Subcutaneous abdominal adipose tissue (tissue), 5 donors: Measurements from ENCODE around the gene KCND3.
A peak's percentile ranks its signal among the peaks of the same experiment; 100 is the strongest.

Source experiments
- H3K27ac ChIP-seq: one replicate; pipeline ENCODE4 v1.7.0; 2013; ENCODE audit warnings: low read depth, mild to moderate bottlenecking, inconsistent platforms, low read length, moderate library complexity
- H3K27me3 ChIP-seq, 5 donors: one replicate each; pipeline ENCODE4 v1.7.0; 2013; ENCODE audit warnings: low read length in 5 of 5, inconsistent platforms in 1 of 5; ENCODE audit not compliant: control insufficient read depth in 5 of 5, insufficient read depth in 4 of 5
- H3K36me3 ChIP-seq, 5 donors: one replicate each; pipeline ENCODE4 v1.7.0; 2013; ENCODE audit warnings: low read length in 5 of 5; ENCODE audit not compliant: control insufficient read depth in 5 of 5, insufficient read depth in 5 of 5
- H3K4me1 ChIP-seq, 5 donors: one replicate each; pipeline ENCODE4 v1.7.0; 2013; ENCODE audit warnings: low read length in 5 of 5, mild to moderate bottlenecking in 3 of 5, moderate library complexity in 1 of 5; ENCODE audit not compliant: control insufficient read depth in 5 of 5, insufficient read depth in 5 of 5
- H3K4me3 ChIP-seq, 5 donors: one replicate each; pipeline ENCODE4 v1.7.0; 2013; ENCODE audit warnings: low read length in 5 of 5, low read depth in 1 of 5
- H3K9ac ChIP-seq, 5 donors: one replicate each; pipeline ENCODE4 v1.7.0; 2013; ENCODE audit warnings: low read length in 5 of 5, mild to moderate bottlenecking in 4 of 5, moderate library complexity in 3 of 5
- H3K9me3 ChIP-seq, 5 donors: one replicate each; pipeline ENCODE4 v1.7.0; 2013; ENCODE audit warnings: low read length in 5 of 5; ENCODE audit not compliant: control insufficient read depth in 5 of 5
- donor health status: healthy.
- donor health status: healthy.
- donor health status: healthy.
- donor health status: healthy.
- donor health status: healthy.

KCND3 gene

DNA sequence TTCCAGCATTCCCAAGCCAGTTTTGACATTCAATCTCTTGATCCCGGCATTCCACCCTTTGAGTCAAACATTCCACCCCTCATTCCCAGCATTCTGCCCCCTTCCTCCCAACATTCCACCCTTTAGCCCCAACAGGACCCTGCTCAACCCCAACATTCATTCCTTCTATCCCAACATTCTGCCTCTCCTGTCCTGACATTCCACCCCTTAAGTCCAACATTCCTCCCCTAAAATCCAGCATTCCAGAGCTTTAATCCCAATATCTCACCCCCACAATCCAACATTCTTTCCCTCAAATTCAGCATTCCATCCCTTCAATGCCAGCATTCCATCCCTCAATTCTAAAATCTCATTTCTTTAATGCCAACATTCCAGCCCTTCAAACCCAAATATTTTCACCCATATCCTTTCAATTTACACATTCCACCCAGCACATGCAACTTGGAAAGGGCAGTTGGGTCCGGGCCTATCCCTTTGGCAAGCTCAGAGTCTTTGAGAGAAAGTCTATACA, 210.9 kb downstream of the KCND3 start:
- no peak overlapping the region for H3K9ac ChIP-seq
- peaks cover 0 to 3% (median 0%) of the 10 kb centered on the region in 5 donors for H3K4me1 ChIP-seq
- no peak overlapping the region for H3K4me3 ChIP-seq
- H3K9me3 ChIP-seq: no peaks in the 10 kb centered on the region
- peaks cover 0 to 3% (median 0%) of the 10 kb centered on the region in 5 donors for H3K36me3 ChIP-seq
- no peaks in the 10 kb centered on the region for H3K27me3 ChIP-seq
- no peak overlapping the region for H3K27ac ChIP-seq

DNA sequence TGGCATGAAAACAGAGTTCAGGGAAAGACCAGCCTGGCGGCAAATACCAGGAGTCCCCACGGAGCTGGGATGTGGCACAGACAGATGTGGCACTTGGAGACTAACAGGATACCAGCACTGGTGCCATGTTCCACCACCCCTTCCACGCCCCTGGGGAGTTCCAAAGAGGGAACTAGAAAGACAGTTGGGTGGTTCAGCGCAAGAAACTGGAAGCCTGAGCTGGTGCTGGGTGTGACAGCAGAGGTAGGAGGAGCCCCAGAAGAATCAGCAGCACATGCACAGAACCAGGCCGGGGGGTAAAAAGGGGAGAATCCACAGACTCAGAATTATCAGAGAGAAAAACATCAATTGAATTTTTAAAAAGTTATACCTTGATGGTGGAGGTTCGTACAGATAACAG, 211.4 kb downstream of the KCND3 start:
- H3K27ac ChIP-seq: no peak overlapping the region
- no peak overlapping the region for H3K9ac ChIP-seq
- H3K9me3 ChIP-seq: no peaks in the 10 kb centered on the region
- peaks cover 0 to 3% (median 0%) of the 10 kb centered on the region in 5 donors for H3K4me1 ChIP-seq
- H3K27me3 ChIP-seq: no peaks in the 10 kb centered on the region
- H3K36me3 ChIP-seq: peaks cover 0 to 3% (median 0%) of the 10 kb centered on the region in 5 donors
- H3K4me3 ChIP-seq: no peak overlapping the region

DNA sequence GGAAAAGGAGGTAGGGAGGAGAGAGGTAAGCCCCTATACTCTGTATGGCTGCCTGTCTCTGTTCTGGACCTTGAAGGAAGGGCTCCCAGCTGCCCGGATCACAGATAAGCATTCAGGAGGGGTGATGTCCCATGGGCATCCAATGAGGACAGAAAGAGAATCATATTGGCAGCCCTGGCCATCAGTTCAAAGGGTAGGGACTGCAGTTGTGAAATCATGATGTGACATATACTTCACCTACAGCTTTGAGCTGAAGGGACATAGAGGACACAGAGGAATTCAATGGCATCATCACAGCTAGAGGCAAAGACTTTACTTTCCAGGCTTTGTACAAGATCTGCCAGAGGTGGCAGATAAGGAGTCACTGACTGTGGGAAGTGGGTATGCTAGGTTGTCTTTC, 212.2 kb downstream of the KCND3 start:
- Histone ChIP-seq H3K27ac (no peak overlapping the region), H3K9ac (no peak overlapping the region), H3K4me1 (peaks cover 0 to 3% (median 0%) of the 10 kb centered on the region in 5 donors), H3K36me3 (peaks cover 0 to 3% (median 0%) of the 10 kb centered on the region in 5 donors), H3K4me3 (no peak overlapping the region), H3K27me3 (no peaks in the 10 kb centered on the region), H3K9me3 (no peaks in the 10 kb centered on the region)

DNA sequence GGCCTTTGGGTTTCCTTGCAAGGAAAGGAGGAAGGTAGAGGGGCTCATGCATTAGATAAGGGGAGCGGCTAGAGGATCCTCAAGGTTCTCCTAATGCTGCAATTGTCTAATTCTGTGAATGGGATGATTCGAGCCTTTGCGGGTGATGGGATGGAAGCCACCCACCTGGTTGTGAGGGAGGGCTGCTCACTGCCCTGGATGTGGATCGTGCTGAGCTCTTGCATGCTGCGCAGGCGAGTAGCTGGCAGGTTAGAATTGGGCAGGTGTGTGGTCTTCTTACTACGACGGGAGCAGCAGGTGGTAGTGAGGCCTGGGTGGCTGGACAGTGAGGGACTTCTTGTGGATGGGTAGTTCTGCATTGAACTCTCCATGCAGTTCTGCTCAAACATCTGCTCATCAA, 212.6 kb downstream of the KCND3 start:
- H3K9ac ChIP-seq: no peak overlapping the region
- peaks cover 0 to 3% (median 0%) of the 10 kb centered on the region in 5 donors for H3K36me3 ChIP-seq

DNA sequence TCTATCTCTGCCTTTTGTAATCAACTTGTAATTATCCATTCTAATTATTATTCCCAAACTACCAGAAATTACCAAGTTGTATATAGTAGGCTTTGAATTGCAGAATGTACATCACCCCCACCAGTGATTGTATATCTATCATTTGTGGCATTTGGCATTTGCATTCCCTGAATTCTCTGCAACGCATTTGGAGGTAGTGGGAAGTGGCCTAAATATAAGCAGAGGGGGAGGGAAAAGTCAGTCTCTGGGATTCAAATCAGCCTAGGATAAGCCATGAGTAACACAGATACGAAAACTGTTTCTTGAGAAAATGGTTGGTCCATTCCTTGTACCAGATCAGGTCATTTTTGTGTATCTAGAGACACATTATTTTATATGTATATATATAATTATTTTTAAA, 213.1 kb downstream of the KCND3 start:
- Histone ChIP-seq H3K9ac (no peak overlapping the region), H3K36me3 (peaks cover 0 to 3% (median 0%) of the 10 kb centered on the region in 5 donors), H3K9me3 (no peaks in the 10 kb centered on the region), H3K27ac (no peak overlapping the region), H3K4me3 (no peak overlapping the region), H3K4me1 (peaks cover 0 to 3% (median 0%) of the 10 kb centered on the region in 5 donors), H3K27me3 (no peaks in the 10 kb centered on the region)

More for the DNA sequence above, 212.6 kb downstream of the KCND3 start:
- Histone ChIP-seq H3K9me3 (no peaks in the 10 kb centered on the region), H3K4me1 (peaks cover 0 to 3% (median 0%) of the 10 kb centered on the region in 5 donors), H3K27me3 (no peaks in the 10 kb centered on the region), H3K27ac (no peak overlapping the region), H3K4me3 (no peak overlapping the region)

DNA sequence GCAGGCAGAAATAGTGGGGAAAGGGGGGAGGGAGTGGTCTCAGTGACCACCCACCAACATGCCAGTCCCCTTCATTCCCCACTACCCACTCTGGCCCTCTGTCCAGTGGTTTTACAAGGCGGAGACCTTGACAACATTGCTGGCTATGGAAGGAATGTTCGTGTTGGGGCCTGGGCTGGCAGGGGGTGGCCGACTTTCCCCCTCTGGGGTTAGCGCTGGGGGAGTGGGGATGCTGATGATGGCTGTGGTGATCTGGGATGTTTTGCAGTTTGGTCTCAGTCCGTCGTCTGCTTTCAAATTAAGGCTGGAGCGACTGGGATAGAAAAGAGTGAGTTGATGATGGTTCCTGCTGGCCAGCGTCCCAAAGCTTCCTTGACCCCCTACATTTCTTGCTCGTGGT, 213.5 kb downstream of the KCND3 start:
- Histone ChIP-seq H3K27ac (no peak overlapping the region), H3K4me1 (peaks cover 0 to 2% (median 0%) of the 10 kb centered on the region in 5 donors), H3K27me3 (no peaks in the 10 kb centered on the region), H3K9ac (no peak overlapping the region), H3K9me3 (no peaks in the 10 kb centered on the region), H3K36me3 (peaks cover 0 to 3% (median 0%) of the 10 kb centered on the region in 5 donors), H3K4me3 (no peak overlapping the region)

DNA sequence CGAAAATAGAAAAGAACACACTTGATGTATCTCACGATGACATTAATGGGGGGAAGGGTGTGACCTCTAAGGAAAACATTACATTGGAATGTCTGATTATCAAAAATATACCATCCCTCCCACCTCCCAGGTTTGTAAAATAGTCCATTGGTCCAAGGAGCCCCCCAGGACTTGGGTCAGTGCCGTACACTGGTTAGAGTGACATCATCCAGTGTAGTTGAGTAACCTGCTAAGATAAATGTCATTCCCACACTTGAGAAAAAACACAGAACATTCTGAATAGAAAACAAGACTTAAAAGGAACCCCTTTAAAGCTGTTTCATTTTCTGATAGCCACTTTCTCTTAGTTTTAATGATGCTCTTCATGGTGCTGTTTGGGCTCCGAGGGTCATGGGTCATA, 218.6 kb downstream of the KCND3 start:
- no peaks in the 10 kb centered on the region for H3K27me3 ChIP-seq
- no peaks in the 10 kb centered on the region for H3K9me3 ChIP-seq
- H3K4me1 ChIP-seq: peaks cover 0 to 3% (median 0%) of the 10 kb centered on the region in 5 donors
- no peak overlapping the region for H3K9ac ChIP-seq
- no peak overlapping the region for H3K4me3 ChIP-seq
- H3K27ac ChIP-seq: no peak overlapping the region
- peaks cover 15 to 27% (median 18%) of the 10 kb centered on the region in 5 donors for H3K36me3 ChIP-seq

DNA sequence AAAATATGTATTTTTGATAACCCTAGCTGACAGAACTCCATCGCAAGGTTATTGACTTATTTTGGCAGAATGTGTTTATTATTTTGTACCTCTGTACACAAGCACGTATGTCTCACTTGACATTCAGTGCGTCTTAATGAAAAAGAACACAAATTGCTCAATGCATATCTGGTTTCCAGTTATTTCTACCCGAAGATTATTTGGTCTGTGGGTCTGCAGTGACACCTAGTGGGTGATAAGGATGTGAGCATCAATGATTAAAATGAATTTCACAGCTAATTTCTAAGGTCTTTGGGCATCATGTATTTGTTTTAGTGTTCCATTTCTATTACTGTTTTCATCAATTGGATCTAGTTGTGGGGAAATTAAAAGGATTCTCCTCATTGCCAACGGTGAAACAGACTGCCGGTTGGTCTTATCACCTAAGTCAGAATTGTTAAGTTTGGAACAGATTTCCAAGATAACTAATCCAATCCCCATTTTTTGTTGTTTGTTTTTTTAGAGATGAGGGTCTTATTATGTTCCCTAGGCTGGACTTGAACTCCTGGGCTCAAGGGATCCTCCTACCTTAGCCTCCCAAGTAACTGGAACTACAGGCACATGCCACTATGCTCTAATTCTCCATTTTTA, 219.8 kb downstream of the KCND3 start:
- H3K9me3 ChIP-seq: no peaks in the 10 kb centered on the region
- H3K4me3 ChIP-seq: no peak overlapping the region
- H3K9ac ChIP-seq: peak overlapping the region in 3 of 5 donors; percentile 8 to 60 (median 47)
- H3K4me1 ChIP-seq: peaks cover 0 to 3% (median 0%) of the 10 kb centered on the region in 5 donors
- no peaks in the 10 kb centered on the region for H3K27me3 ChIP-seq
- peaks cover 27 to 36% (median 31%) of the 10 kb centered on the region in 5 donors for H3K36me3 ChIP-seq
- no peak overlapping the region for H3K27ac ChIP-seq

DNA sequence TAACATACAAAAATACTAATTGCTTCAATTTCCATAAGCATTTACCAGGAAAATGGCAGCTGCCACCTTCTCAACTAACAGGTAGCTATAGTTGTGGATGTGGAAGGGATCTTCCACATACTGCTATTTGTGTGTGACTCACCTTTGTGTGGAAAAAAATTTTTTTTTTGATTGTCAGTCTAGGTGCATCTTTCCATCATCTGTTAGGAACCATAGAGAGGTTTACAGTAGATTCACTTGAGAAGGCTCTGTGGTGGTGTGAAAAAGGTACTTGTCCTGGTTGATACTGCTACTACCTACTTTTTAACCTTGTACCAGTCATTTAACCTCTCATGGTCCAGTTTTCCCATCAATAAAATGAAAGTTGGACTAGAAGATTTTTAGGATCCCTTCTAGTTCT, 220.8 kb downstream of the KCND3 start:
- Histone ChIP-seq H3K27me3 (no peaks in the 10 kb centered on the region), H3K36me3 (peaks cover 30 to 45% (median 38%) of the 10 kb centered on the region in 5 donors), H3K9ac (no peak overlapping the region), H3K4me1 (peaks cover 0 to 3% (median 0%) of the 10 kb centered on the region in 5 donors), H3K4me3 (no peak overlapping the region), H3K27ac (no peak overlapping the region), H3K9me3 (no peaks in the 10 kb centered on the region)

DNA sequence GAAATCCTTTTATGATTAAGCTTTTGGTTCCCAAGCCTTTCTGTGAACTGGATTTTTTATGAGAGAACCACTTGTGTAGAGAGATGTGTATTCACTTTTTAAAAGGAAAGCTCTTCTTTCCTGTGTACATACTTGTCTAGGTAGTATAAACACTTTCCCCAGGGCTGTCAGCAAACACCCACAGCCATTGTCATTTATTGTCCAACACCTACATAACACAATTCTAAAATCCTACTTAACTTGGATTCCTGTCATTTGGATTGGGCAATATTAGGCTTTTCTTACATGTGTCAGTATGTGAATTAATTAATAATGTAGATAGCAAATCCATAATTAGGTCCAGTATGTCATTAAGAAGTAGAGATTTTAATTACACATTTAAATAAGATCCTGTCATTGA, 221.4 kb downstream of the KCND3 start:
- H3K4me3 ChIP-seq: no peak overlapping the region
- H3K36me3 ChIP-seq: peaks cover 34 to 50% (median 39%) of the 10 kb centered on the region in 5 donors
- no peaks in the 10 kb centered on the region for H3K27me3 ChIP-seq
- H3K4me1 ChIP-seq: peaks cover 0 to 3% (median 0%) of the 10 kb centered on the region in 5 donors
- H3K9me3 ChIP-seq: no peaks in the 10 kb centered on the region
- H3K27ac ChIP-seq: no peak overlapping the region
- no peak overlapping the region for H3K9ac ChIP-seq
